Right forelimb (tissue), 1 donor: ENCODE data around the gene RAB39A.
"Not testable (repeated sequence)": the region's sequence is repeated elsewhere in the genome, so short reads cannot be mapped to it uniquely, and the experiment has no call there.

Experiments
- DNase-seq: peaks from one replicate; pipeline ENCODE4 v3.0.0-alpha.2; 2018

Gene RAB39A

GRCh38 chr11:107928046-107928766 lies at the start of gene RAB39A:
Gene RAB39A (plus strand): TSS chr11:107928448. CDS start chr11:107928569, 121 bp downstream.
- DNase-seq: peak; percentile 84

GRCh38 chr11:107881471-107881870 lies 46.8 kb upstream of the RAB39A start:
- not testable (repeated sequence) for DNase-seq

- no peak for DNase-seq
These were observed 46.0 kb upstream of the RAB39A start for GRCh38 chr11:107882095-107882820.

GRCh38 chr11:107898270-107898669 lies 30.0 kb upstream of the RAB39A start:
- DNase-seq: no peak

GRCh38 chr11:107908211-107908610 lies 20.0 kb upstream of the RAB39A start:
- no peak for DNase-seq

GRCh38 chr11:107912415-107912814 lies 15.8 kb upstream of the RAB39A start:
- DNase-seq: not testable (repeated sequence)

- no peak for DNase-seq
These were observed 13.0 kb upstream of the RAB39A start for GRCh38 chr11:107915229-107915628.

- no peak for DNase-seq
These were observed 11.5 kb upstream of the RAB39A start for GRCh38 chr11:107916671-107917241.

- no peak for DNase-seq
These were observed 6.3 kb upstream of the RAB39A start for GRCh38 chr11:107921997-107922396.

GRCh38 chr11:107923519-107923918 lies 4.7 kb upstream of the RAB39A start:
- DNase-seq: not testable (repeated sequence)

GRCh38 chr11:107924306-107924705 lies 3.9 kb upstream of the RAB39A start:
- no peak for DNase-seq

GRCh38 chr11:107927559-107927958 lies 689 bp upstream of the RAB39A start:
- no peak for DNase-seq

- no peak for DNase-seq
These were observed 689 bp downstream of the RAB39A start for GRCh38 chr11:107928767-107929507.

- DNase-seq: no peak
These were observed 1.5 kb downstream of the RAB39A start for GRCh38 chr11:107929611-107930200.

GRCh38 chr11:107931206-107931605 lies 3.0 kb downstream of the RAB39A start:
- DNase-seq: no peak

- no peak for DNase-seq
These were observed 19.7 kb downstream of the RAB39A start for GRCh38 chr11:107947904-107948303.

GRCh38 chr11:107948328-107948727 lies 20.1 kb downstream of the RAB39A start:
- DNase-seq: not testable (repeated sequence)

- DNase-seq: no peak
These were observed 22.9 kb downstream of the RAB39A start for GRCh38 chr11:107951155-107951554.

- DNase-seq: no peak
These were observed 25.2 kb downstream of the RAB39A start for GRCh38 chr11:107953446-107953845.

- no peak for DNase-seq
These were observed 28.3 kb downstream of the RAB39A start for GRCh38 chr11:107956543-107956942.

- DNase-seq: no peak
These were observed 28.9 kb downstream of the RAB39A start for GRCh38 chr11:107957109-107957588.

- no peak for DNase-seq
These were observed 33.2 kb downstream of the RAB39A start for GRCh38 chr11:107961480-107961879.

- DNase-seq: no peak
These were observed 33.9 kb downstream of the RAB39A start for GRCh38 chr11:107962181-107962580.
